Activated CD4-positive, alpha-beta T cell treated with anti-CD3 and anti-CD28 coated beads, Interleukin-2, Interleukin-6, amounts not matched to agents 100 ng/mL and 50 ng/mL, durations not matched to agents 16 hours and 8 hours (primary cell): Measurements from ENCODE around the gene EXD3.

Source experiments
- DNase-seq: peaks from one replicate; pipeline ENCODE4 v3.0.0-alpha.2; 2020

EXD3 gene

DNA sequence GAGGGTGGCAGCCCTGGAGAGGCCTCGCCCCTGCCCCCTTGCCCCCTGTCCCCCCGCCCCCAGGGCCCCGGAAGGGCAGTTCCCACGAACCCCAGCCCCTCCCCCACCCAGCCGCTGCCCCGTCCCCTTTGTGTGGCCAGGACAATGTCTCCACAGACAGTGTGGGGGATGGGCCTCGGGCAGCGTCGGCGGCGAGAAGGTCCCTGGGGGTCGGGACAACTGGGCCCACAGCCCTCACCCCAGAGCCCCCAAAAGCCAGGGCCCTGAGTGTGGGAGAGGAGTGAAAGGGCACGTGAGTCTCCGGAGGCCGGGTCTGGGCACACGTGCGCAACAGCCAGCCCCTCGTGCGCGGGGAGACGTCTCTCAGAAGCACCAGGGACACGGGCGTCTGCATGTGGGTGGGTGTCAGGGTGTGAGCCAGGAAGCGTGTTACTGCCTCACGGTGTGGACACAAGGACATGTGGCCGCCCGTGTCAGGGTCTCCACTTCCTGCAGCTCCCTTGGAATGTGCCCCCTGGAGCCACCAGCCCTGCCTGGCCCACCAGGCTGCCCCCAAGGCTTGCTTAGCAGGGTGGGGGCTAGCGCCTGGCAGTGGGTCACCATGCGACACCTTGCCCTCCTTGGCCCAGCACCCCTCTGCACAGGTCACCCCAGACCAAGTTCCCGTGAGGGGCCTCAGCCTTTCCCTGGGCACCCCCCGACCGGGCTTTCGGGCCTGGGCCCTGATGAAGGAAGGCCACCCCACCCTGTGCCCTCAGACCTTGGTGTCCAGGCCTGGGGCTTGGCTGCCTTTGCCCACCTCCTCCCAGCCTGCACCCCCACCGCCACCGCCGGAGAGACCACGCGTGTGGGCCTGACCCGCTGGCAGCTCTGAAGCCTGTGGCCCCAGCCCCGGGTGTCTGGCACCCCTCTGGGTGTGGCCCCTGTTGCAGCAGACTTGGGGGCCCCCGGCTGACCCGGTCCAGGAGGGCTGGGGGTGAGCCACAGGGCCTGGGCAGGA, 108.1 kb downstream of the EXD3 start:
- DNase-seq, result no peak

DNA sequence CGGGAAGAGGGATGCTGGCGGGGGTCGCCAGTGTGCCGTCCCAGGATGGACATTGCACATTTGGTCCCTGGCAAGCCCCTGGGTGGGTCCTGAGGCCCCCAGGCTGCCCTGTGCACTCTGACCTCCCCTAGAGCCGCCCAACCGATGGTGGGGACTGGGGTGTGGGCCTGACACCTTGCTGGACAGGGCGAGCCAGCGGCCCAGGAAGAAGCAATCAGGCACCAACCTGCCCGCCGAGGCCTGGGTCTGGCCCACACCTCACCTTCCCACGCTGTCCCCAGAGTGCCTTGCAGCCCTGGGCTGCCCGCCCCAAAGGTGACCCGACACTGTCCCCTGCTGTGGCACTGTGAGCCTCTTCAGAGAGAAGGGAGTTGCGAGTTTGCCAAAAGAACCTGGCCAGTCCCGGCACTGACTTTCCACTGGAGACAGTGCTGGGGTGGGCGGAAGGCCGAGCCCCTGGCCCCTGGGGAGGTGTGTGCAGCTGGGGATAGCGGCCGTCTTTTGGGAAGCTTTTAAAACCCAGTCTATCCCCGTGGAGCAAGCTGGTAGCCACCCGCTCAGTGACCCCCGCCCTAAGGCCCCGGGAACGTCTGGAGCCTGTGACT, 108.9 kb downstream of the EXD3 start:
- no peak for DNase-seq

DNA sequence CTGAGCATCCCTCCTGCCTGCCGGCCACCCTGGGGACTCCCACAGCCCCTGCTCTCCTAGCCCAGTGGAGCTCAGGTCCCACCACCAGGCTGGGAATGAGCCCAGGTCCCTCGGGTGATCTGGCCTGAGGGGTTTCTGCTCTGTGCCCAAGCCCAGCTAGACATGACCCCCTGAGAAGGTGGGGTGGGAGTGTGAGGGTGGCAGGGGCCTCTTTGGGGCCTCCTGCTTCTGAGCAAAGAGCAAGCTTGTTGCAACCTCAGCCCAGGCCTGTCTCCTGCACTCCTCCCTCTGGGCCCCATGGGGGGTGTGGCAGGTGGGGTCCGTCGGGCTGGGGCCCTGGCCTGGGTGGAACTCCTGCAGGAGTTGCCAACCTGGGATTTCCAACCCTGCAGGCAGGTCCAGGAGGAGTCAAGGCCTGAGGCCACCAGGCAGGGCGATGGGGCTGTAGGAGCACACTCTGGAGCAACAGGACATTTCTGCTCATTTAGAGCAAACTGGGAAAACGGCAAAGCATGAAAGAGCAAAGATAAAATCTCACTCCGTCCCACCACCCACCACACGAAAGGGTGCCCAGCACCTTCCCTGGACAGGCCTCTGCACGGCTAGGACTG, 109.5 kb downstream of the EXD3 start:
- no peak for DNase-seq

- DNase-seq, result no peak
These were observed 110.1 kb downstream of the EXD3 start for GRCh38 chr9:137312852-137313325.

- DNase-seq, result no peak
These were observed 110.7 kb downstream of the EXD3 start for GRCh38 chr9:137311986-137312851.

DNA sequence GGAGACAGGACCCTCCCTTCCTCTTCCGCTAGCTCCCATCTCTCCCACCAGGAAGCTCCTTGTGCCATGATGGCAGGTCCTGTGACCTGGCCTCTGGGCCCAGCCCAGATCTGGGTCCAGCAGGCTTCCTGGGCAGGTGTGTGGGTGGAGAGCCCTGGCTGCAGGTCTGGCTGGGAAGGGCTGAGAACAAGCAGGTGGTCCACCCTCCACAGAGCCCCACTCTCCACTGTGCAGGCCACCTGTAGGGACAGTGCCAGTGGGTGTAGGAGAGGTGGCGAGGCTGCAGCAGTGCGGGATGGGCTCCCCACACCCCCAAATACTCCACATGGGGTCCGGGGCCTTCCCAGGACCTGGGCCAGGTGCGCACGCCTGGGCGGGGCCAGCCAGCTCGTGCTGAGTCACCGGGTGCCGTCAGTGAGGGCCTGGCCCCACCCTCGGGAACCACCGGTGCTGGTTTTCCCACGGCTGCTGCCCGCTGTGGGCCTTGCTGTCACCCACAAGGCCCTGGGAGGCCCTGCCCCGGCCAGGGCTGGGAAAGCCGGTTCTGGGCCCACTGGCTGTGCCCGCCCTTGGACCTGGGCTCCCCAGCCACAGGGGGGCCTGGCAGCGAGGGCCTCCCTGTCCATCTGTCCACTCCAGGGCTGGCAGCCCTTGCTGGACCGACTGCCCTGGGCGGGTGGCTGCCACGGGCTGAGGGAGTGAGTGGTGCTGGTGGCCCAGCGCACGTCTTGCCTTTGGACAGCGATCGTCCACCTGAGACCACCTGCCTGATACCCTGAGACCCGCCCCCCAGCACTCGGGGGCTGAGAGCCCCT, 111.6 kb downstream of the EXD3 start:
- no peak for DNase-seq

DNA sequence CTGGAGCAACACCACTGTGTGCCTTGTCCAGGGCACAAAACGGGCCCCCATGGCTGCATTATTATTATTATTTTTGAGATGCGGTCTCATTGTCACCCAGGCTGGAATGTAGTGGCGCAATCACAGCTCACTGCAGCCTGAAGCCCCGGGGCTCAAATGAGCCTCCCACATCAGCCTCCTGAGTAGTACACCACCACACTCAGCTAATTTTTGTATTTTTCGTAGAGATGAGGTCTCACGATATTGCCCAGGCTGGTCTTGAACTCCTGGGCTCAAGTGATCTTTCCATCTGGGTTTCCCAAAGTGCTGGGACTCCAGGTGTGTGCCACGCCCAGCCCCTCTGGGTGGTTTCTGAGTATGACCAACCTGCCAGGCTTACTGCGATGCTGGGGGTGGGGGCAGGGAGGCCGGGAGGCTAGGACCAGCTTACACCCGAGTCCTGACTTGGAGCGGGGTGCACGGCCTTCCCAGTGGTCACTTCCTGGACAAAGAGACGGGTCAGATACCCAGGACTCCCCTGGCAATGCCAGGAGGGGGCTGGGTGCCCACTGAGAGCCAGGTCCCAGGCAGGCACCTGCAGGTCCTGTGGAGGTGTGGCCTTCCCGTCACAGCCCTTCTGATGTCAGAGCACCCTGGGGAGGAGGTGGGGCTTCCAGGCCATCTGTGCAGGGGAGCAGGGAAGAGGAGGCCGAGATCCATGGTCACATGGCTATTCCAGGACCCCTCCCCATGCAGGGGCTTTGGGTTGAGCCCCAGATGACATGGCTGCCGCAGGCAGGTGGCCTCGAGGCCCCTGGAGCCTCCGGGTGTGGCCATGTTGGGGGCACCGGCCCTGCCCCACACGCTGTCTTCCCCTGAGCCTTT, 112.5 kb downstream of the EXD3 start:
- DNase-seq, result no peak

DNA sequence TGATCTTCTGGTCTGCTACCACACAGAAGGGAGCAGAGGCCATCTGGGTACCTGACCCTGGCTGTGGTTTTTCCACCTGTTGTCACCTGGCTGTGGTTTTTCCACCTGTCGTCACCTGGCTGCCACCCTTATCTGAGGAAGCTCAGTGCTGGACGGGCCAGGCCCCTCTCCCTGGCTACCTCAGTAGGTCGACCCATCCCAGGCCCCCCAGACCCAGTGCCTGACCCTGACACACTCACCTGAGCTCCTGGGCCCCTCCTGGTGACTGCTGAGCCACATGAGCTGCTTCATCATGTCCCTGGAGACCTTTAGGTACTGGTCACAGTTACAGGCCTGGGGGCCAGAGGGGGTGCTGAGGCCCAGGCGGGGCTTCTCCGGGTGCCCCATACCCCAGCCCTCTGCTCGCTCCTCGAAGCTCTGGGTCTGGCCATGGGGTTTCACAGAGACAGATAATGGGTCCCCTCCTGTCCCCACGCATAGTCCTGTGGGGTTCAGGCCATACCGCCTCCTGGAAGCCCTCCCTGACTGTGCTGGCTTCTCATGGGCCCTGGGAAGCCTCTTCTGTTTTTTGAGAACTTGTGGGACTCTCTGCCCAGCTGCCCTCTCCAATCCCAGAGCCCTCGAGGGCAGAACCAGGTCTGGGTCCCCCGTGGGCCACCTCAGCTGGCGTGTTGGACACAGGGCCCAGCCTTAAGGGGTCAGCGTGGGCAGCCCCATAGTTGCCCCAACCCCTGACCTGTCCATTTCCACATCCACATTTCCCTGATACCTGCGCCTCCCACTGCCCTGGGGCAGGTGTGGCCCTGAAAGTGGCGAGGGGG, 113.4 kb downstream of the EXD3 start:
- DNase-seq, result no peak

GRCh38 chr9:137308057-137308619, 114.8 kb downstream of the EXD3 start:
- no peak for DNase-seq

DNA sequence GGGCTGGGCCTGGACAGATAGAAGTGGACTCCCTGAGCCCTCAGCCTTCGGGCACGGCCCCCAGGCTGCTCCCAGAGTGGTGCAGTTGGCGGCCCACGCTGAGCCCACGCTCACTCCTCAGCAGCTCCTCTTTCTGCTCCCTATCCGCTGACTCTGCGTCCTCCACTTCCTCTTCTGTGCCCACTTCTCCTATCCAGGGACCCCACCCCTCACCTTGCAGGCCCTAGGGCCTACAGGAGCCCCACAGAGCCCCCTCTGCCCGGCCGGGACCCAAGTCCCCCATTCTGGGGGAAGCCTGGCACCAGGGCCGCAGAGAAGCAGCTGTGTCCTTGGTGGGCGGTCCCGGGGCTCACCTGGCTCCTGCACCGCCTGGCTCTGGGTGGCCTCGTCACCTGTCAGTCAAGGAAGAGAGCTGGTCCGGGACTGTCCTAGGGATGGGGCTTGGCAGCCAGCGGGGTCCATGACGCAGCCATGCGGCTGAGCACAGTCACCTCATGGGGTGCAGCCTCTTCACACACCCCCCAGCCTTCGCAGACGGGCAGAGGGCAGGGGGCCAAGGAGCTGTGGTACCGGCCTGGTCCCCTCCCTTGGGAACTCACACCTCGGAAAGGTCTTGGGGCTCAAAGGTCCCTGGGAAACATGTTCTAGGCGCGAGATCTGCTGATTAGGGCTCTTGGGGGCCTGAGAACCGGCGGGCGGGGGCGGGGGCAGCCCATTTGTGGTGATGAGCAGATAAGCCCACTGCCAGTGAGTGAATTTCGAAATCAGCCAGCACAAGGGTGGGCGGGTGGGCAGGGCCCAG, 115.5 kb downstream of the EXD3 start:
- no peak for DNase-seq

- DNase-seq, result no peak
These were observed 116.1 kb downstream of the EXD3 start for GRCh38 chr9:137306850-137307254.

DNA sequence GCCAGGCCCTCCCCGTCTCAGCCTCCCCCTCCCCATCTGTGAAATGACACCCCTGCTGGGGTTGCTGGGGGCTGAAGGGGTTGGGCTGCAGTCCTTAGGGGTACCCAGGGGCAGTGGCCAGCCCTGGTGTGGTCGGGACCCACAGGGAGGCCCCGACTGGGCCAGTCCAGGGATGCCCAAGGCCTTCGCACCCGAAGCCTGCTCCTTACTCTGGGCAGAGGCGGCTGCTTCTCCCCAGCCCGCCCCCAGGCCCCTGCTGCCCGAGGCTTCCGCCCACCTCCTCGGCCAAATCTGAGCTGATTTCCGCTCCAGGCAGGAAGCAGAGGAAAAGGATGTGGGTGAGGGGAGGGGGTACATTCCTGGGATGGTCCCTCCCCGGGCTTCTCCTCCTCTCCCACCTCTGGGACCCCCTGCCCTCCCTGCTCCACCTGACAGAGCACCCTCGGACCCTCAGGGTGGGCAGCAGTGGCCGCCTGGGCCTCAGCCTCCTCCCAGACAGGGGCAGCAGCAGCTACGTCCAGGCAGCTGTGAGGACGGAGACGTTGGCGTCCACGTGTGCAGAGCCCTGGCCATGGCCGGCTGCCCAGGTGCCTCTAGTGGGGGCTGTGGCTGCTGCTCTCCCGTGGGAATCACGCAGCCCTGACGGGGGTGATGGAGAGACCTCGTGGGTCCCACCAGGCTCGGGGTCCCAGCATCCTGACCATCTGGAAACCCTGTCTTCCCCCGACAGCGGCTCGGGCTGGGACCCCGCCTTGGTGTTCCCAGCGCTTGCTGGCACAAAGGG, 116.7 kb downstream of the EXD3 start:
- no peak for DNase-seq

DNA sequence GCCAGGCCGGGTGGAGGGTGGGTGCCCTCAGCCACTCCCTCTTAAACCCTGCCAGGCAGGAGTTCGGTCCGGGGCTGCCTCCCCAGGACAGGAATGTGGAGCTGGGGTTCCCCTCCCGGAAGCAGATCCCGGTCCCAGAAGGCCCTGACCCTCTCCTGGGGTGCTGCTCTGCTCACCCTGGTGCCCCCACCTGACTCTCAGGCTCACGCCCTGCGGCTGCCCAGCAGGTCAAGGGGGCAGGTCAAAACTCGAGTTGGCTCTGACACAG, 117.2 kb downstream of the EXD3 start:
- DNase-seq, result no peak

DNA sequence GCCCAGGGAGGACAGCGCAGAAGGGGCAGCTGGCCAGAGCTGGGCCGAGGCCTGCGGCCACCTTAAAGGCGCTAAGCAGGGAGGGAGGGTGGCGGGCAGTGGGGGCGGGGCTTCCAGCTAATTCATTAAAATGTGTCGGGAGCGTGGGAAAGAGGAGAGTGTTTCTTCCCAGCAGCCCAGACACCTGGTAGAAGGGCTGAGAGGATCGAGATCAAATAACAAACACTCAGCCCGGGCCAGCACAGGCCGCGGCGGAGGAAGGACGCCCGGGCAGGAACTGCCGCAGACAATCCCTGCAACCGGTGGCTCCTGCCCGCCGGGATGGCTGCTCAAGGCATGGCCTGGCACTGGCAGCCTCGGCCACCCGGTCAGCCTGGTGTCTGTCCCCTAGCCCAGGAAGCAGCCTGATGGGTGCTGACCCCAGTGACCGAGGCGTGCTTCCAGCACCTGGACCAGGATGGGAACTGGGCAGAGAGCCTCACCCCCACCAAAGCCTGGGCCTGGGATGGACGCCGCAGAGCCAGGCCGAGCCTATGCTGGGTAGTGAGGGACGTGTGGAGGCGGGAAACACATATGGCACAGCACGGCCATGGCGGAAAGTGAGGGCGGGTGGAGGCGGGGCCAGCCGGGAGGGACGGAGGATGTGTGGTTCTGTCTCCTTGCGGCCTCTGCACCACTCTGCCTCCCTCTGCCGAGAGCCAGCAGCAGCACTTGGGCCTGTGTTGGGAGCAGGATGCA, 117.7 kb downstream of the EXD3 start:
- peak; percentile 74 for DNase-seq

GRCh38 chr9:137304383-137305059, 118.4 kb downstream of the EXD3 start:
- DNase-seq, result no peak

- no peak for DNase-seq
These were observed 119.0 kb downstream of the EXD3 start for GRCh38 chr9:137303893-137304382.
